Lung (tissue), 12 donors: ENCODE measurements around the gene PRTFDC1. TPM values are rescaled to one million over a fixed set of nuclear protein-coding genes. Genes with fewer than 3 reads are reported as not detected.

Experiments used
- ATAC-seq: fragments of 200-7000 bp; cut with Tn5 transposase; one replicate; pipeline ENCODE4 v1.9.1; 2020; ENCODE audit warnings: moderate number of reproducible peaks; ENCODE audit not compliant: insufficient read depth, low FRiP score
- DNase-seq, 3 donors: peaks; one replicate each; pipeline ENCODE4 v3.0.0-alpha.2; 2013 to 2017
- H3K27ac ChIP-seq, 2 donors: one replicate each; pipeline ENCODE4 v1.5.1; 2013; ENCODE audit warnings: mild to moderate bottlenecking in 2 of 2, moderate library complexity in 2 of 2, control low read depth in 1 of 2, inconsistent platforms in 1 of 2, low read depth in 1 of 2, low read length in 1 of 2
- H3K27me3 ChIP-seq, 3 donors: one replicate each; pipeline ENCODE4 v1.5.1; 2013; ENCODE audit warnings: low read length in 2 of 3; ENCODE audit not compliant: control insufficient read depth in 3 of 3, insufficient read depth in 3 of 3
- H3K36me3 ChIP-seq, 4 donors: one replicate each; pipeline ENCODE4 v1.5.1; 2013; ENCODE audit warnings: low read length in 4 of 4, mild to moderate bottlenecking in 1 of 4, moderate library complexity in 1 of 4; ENCODE audit not compliant: control insufficient read depth in 4 of 4, insufficient read depth in 4 of 4
- H3K4me1 ChIP-seq, 5 donors: one replicate each; pipeline ENCODE4 v1.5.1; 2013; ENCODE audit warnings: low read length in 5 of 5, mild to moderate bottlenecking in 2 of 5, moderate library complexity in 1 of 5; ENCODE audit not compliant: control insufficient read depth in 5 of 5, insufficient read depth in 5 of 5
- H3K4me3 ChIP-seq: one replicate; pipeline ENCODE4 v1.5.1; 2013; ENCODE audit warnings: mild to moderate bottlenecking, control low read depth, moderate library complexity
- H3K9ac ChIP-seq, 2 donors: one replicate each; pipeline ENCODE4 v1.5.1; 2013; ENCODE audit warnings: low read length in 2 of 2, control low read depth in 1 of 2; ENCODE audit not compliant: insufficient read depth in 1 of 2
- H3K9me3 ChIP-seq, 4 donors: one replicate each; pipeline ENCODE4 v1.5.1; 2013; ENCODE audit warnings: low read length in 3 of 4, mild to moderate bottlenecking in 1 of 4, moderate library complexity in 1 of 4; ENCODE audit not compliant: control insufficient read depth in 4 of 4, insufficient read depth in 3 of 4
- CTCF ChIP-seq: IDR thresholded peaks from 2 replicates; pipeline ENCODE4 v1.5.1; 2012; ENCODE audit warnings: mild to moderate bottlenecking; ENCODE audit errors: control extremely low read depth, extremely low read depth
- WGBS, 2 donors: extraction: QIAGEN DNeasy Blood & Tissue Kit; methylation state at CpG; one replicate each; pipeline ENCODE4 v1.1.7; 2013; 5-methylcytosine and 5-hydroxymethylcytosine counted together
- polyA plus RNA-seq, 2 donors: library from polyadenylated mRNA; stranded (reverse); fragments of 200-250 nt; gene quantifications; one replicate each; pipeline ENCODE4 v1.2.1, GENCODE V29; 2013
- total RNA-seq, 2 donors: library from RNA; depleted of rRNA in 1 of 2; stranded (reverse); fragments of >200 nt in 1 of 2; gene quantifications; one replicate each; pipeline ENCODE4 v1.2.1, GENCODE V29; 2014 to 2021
- donor health status: control.
- donor health status: control.
- donor health status: Bipolar disorder and iron deficiency.
- donor health status: healthy.
- donor health status: DM: yes; HTN: yes; CAD: no.

PRTFDC1 gene
- total and polyA plus RNA-seq, 4 donors: 1.6 to 12.5 (median 3.1) TPM

GRCh38 chr10:24993237-24993958 lies 41.0 kb upstream of the PRTFDC1 start:
- H3K27me3 ChIP-seq: no peaks in the 10 kb centered on the region
- DNase-seq (no peak), ATAC-seq (no peak)
- TF ChIP-seq CTCF: no peak
- no peak overlapping the region for H3K27ac ChIP-seq
- no peaks in the 10 kb centered on the region for H3K36me3 ChIP-seq
- no peaks in the 10 kb centered on the region for H3K4me1 ChIP-seq
- WGBS, 2 donors: 96 to 97% methylated on average over 1 of the region's 1 CpG
- H3K9ac ChIP-seq: no peak overlapping the region
- no peak overlapping the region for H3K4me3 ChIP-seq
- H3K9me3 ChIP-seq: no peaks in the 10 kb centered on the region

- Histone ChIP-seq H3K9ac (no peak overlapping the region), H3K27me3 (no peaks in the 10 kb centered on the region), H3K9me3 (no peaks in the 10 kb centered on the region), H3K36me3 (no peaks in the 10 kb centered on the region), H3K4me1 (no peaks in the 10 kb centered on the region), H3K27ac (no peak overlapping the region), H3K4me3 (no peak overlapping the region)
- ATAC-seq (no peak), DNase-seq (no peak)
- TF ChIP-seq CTCF: no peak
- 66 to 79% methylated on average over 3 of the region's 3 CpGs for WGBS, 2 donors
Measured at GRCh38 chr10:24992512-24993133, 40.2 kb upstream of the PRTFDC1 start.

GRCh38 chr10:24991298-24991697 lies 38.9 kb upstream of the PRTFDC1 start:
- ATAC-seq (no peak), DNase-seq (no peak)
- Histone ChIP-seq H3K27ac (no peak overlapping the region), H3K9ac (no peak overlapping the region), H3K4me3 (no peak overlapping the region), H3K27me3 (no peaks in the 10 kb centered on the region), H3K9me3 (no peaks in the 10 kb centered on the region), H3K4me1 (no peaks in the 10 kb centered on the region), H3K36me3 (no peaks in the 10 kb centered on the region)
- no peak for TF ChIP-seq CTCF
- WGBS, 2 donors: 89 to 91% methylated on average over 13 of the region's 13 CpGs

GRCh38 chr10:24989867-24990266 lies 37.5 kb upstream of the PRTFDC1 start:
- no peaks in the 10 kb centered on the region for H3K9me3 ChIP-seq
- 22 to 30% methylated on average over 1 of the region's 1 CpG for WGBS, 2 donors
- TF ChIP-seq CTCF: no peak
- H3K36me3 ChIP-seq: no peaks in the 10 kb centered on the region
- no peak overlapping the region for H3K4me3 ChIP-seq
- H3K27ac ChIP-seq: no peak overlapping the region
- H3K27me3 ChIP-seq: no peaks in the 10 kb centered on the region
- ATAC-seq (no peak), DNase-seq (peak in 2 of 3 donors; percentile 48 to 61)
- no peaks in the 10 kb centered on the region for H3K4me1 ChIP-seq
- H3K9ac ChIP-seq: no peak overlapping the region
